H1 (cell line): ENCODE results near the gene KCNC2. TPM values are rescaled to one million over a fixed set of nuclear protein-coding genes. Genes with fewer than 3 reads are reported as not detected.

Experiments
- CTCF ChIP-seq, 3 experiments: IDR thresholded peaks; 1 replicate in 2 of 3; 2 replicates in 1 of 3; pipeline versions ENCODE4 v1.5.1 to v1.6.1; 2011; ENCODE audit warnings: low read length in 3 of 3, mild to moderate bottlenecking in 3 of 3, inconsistent platforms in 2 of 3, low read depth in 1 of 3, moderate library complexity in 1 of 3; ENCODE audit not compliant: insufficient read depth in 1 of 3; ENCODE audit errors: control extremely low read depth in 1 of 3
- MAFK ChIP-seq: IDR thresholded peaks from 2 replicates; pipeline ENCODE4 v1.6.1; 2012; ENCODE audit warnings: low read depth, mild to moderate bottlenecking, improper control_type of control experiment, low read length
- polyA plus RNA-seq, 7 experiments: library from polyadenylated mRNA; depleted of rRNA in 3 of 7; stranded (reverse) in 5 of 7; unstranded in 2 of 7; fragments of >200 nt in 5 of 7; fragments of 200-250 nt in 2 of 7; gene quantifications; 1 replicate in 5 of 7; 2 replicates in 1 of 7; 4 replicates in 1 of 7; pipeline versions ENCODE4 v1.2.1 to v1.2.3, GENCODE V29; 2011 to 2013; ENCODE audit warnings: missing spikeins in 2 of 7, mixed read lengths in 2 of 7
- total RNA-seq: library from RNA; stranded (reverse); fragmentation: NEBNext Ultra II Directional; extraction: Animal tissue kit (Norgen Biotek cat#: 25700); gene quantifications from 2 replicates; pipeline ENCODE4 v1.2.1, GENCODE V29; 2021

Gene KCNC2
- total and polyA plus RNA-seq, 2 of the 8 experiments (the other 6 are each of a cell fraction or from before 2014, with no cell fraction given) = 0.03 TPM; not detected in 1

GRCh38 chr12:75184516-75184915 lies 25.1 kb downstream of the KCNC2 start (continued):
- TF ChIP-seq MAFK (no peak), CTCF (IDR thresholded peaks at IDR 0.05; ENCODE audit: control extremely low read depth in 1 of 3, insufficient read depth in 1 of 3, low read depth in 1 of 3, low read length in 3 of 3) (no peak)
